ENCODE data around the gene ARAP1.

GRCh38 chr11:72635309-72635915 is 116.8 kb downstream of the ARAP1 start:
- TF ChIP-seq, protein P1, sequence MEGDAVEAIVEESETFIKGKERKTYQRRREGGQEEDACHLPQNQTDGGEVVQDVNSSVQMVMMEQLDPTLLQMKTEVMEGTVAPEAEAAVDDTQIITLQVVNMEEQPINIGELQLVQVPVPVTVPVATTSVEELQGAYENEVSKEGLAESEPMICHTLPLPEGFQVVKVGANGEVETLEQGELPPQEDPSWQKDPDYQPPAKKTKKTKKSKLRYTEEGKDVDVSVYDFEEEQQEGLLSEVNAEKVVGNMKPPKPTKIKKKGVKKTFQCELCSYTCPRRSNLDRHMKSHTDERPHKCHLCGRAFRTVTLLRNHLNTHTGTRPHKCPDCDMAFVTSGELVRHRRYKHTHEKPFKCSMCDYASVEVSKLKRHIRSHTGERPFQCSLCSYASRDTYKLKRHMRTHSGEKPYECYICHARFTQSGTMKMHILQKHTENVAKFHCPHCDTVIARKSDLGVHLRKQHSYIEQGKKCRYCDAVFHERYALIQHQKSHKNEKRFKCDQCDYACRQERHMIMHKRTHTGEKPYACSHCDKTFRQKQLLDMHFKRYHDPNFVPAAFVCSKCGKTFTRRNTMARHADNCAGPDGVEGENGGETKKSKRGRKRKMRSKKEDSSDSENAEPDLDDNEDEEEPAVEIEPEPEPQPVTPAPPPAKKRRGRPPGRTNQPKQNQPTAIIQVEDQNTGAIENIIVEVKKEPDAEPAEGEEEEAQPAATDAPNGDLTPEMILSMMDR (IDR thresholded peaks at IDR 0.05; ENCODE audit: low read length), result no peak
- no peak for TF ChIP-seq EZH2phosphoT487 (IDR thresholded peaks at IDR 0.05; ENCODE audit: low read length)
